Measurements from ENCODE around the gene TTLL8. TPM values are rescaled to one million over a fixed set of nuclear protein-coding genes. Genes with fewer than 3 reads are reported as not detected.

Gene TTLL8
- total RNA-seq, 1 experiment from 2014 or later = not detected

GRCh38 chr22:50008151-50009040 lies 49.7 kb downstream of the TTLL8 start:
- no peak for DNase-seq (ENCODE audit: low spot score)

- peak; percentile 52 for DNase-seq (ENCODE audit: low spot score)
These were observed 51.0 kb downstream of the TTLL8 start for GRCh38 chr22:50007057-50007511.

GRCh38 chr22:50004918-50005317 lies 53.2 kb downstream of the TTLL8 start:
- no peak for DNase-seq (ENCODE audit: low spot score)

GRCh38 chr22:50002791-50003190 lies 55.3 kb downstream of the TTLL8 start:
- no peak for DNase-seq (ENCODE audit: low spot score)

GRCh38 chr22:50001388-50002231 lies 56.5 kb downstream of the TTLL8 start:
- DNase-seq (ENCODE audit: low spot score) = no peak

GRCh38 chr22:50000587-50001387 lies 57.3 kb downstream of the TTLL8 start:
- no peak for DNase-seq (ENCODE audit: low spot score)

- no peak for DNase-seq (ENCODE audit: low spot score)
These were observed 58.0 kb downstream of the TTLL8 start for GRCh38 chr22:49999946-50000586.

GRCh38 chr22:49999063-49999945 lies 58.8 kb downstream of the TTLL8 start:
- no peak for DNase-seq (ENCODE audit: low spot score)

GRCh38 chr22:49998718-49999062 lies 59.4 kb downstream of the TTLL8 start:
- no peak for DNase-seq (ENCODE audit: low spot score)

- no peak for DNase-seq (ENCODE audit: low spot score)
These were observed 60.0 kb downstream of the TTLL8 start for GRCh38 chr22:49997932-49998717.

- peak; percentile 53 for DNase-seq (ENCODE audit: low spot score)
These were observed 60.9 kb downstream of the TTLL8 start for GRCh38 chr22:49997251-49997599.

- no peak for DNase-seq (ENCODE audit: low spot score)
These were observed 61.4 kb downstream of the TTLL8 start for GRCh38 chr22:49996518-49997250.

- DNase-seq (ENCODE audit: low spot score) = no peak
These were observed 62.0 kb downstream of the TTLL8 start for GRCh38 chr22:49996119-49996517.

- DNase-seq (ENCODE audit: low spot score) = no peak
These were observed 62.6 kb downstream of the TTLL8 start for GRCh38 chr22:49995361-49996118.

GRCh38 chr22:49995041-49995360 lies 63.1 kb downstream of the TTLL8 start:
- DNase-seq (ENCODE audit: low spot score) = no peak

- DNase-seq (ENCODE audit: low spot score) = no peak
These were observed 63.6 kb downstream of the TTLL8 start for GRCh38 chr22:49994361-49995040.

GRCh38 chr22:49993649-49994360 lies 64.3 kb downstream of the TTLL8 start:
- no peak for DNase-seq (ENCODE audit: low spot score)

All from HT-29 (cell line).